ENCODE results near the gene CYSTM1. TPM values are rescaled to one million over a fixed set of nuclear protein-coding genes. Genes with fewer than 3 reads are reported as not detected.
A peak's percentile ranks its signal among the peaks of the same experiment; 100 is the strongest.

Gene CYSTM1
- total and polyA plus RNA-seq, 2 donors (not counting 3 experiments of a cell fraction or from before 2014, with no cell fraction given) = 28.9 to 41.5 TPM

- no peaks in the 10 kb centered on the region for H4K20me1 ChIP-seq (replicated peaks; ENCODE audit: control insufficient read depth, extremely low read depth, insufficient read depth, low read length)
- TF ChIP-seq POLR2AphosphoS5 (IDR thresholded peaks at IDR 0.05; ENCODE audit: insufficient read depth, low read depth, low read length) (peak; percentile 87), FOS (IDR thresholded peaks at IDR 0.05; ENCODE audit: borderline replicate concordance, insufficient read depth, low read length) (peak; percentile 95), EZH2 (IDR thresholded peaks at IDR 0.05; ENCODE audit: borderline replicate concordance, low read depth, low read length, severe bottlenecking) (no peak), MAX (IDR thresholded peaks at IDR 0.05; ENCODE audit: insufficient read depth, insufficient read length) (no peak), GATA2 (IDR thresholded peaks at IDR 0.05; ENCODE audit: insufficient read depth, insufficient read length, low read depth, low read length) (peak; percentile 90), MYC (IDR thresholded peaks at IDR 0.05; ENCODE audit: low read depth, low read length) (no peak), POLR2A (IDR thresholded peaks at IDR 0.05; ENCODE audit: low read depth, low read length) (peak; percentile 53), CTCF (IDR thresholded peaks at IDR 0.05; ENCODE audit: extremely low read depth in 1 of 2, insufficient read depth in 1 of 2, low read depth in 1 of 2, low read length in 2 of 2) (no peak), JUN (IDR thresholded peaks at IDR 0.05; ENCODE audit: borderline replicate concordance, insufficient read depth, insufficient read length, low read depth) (peak; percentile 88)
- H3K4me1 ChIP-seq (ENCODE audit: control insufficient read depth, extremely low read depth, insufficient read depth, low read length) = peaks cover 30% of the 10 kb centered on the region
- POLR2A ChIA-PET = interaction anchor here (1.0 to 2.4 kb wide), 4 partner anchors 9 to 85 kb away, joined by 3 to 18 read pairs (median 6); partner anchors contain the start of gene HBEGF
- intact Hi-C loops (cut with micrococcal nuclease) = loop anchor here (1.0 kb wide), 6 partner anchors 10 to 81 kb away; no protein-coding TSS in a partner anchor
- peaks cover 0 to 8% of the 10 kb centered on the region in 2 experiments for H3K36me3 ChIP-seq (ENCODE audit: control insufficient read depth in 2 of 2, extremely low read depth in 1 of 2, insufficient read depth in 2 of 2, low read length in 2 of 2)
- peaks cover 54% of the 10 kb centered on the region for H3K79me2 ChIP-seq (ENCODE audit: control insufficient read depth, insufficient read depth, low read length)
- H3K9me1 ChIP-seq (replicated peaks; ENCODE audit: control insufficient read depth, extremely low read depth, insufficient read depth, low read length) = no peaks in the 10 kb centered on the region
- H3K9me3 ChIP-seq (replicated peaks; ENCODE audit: control insufficient read depth, insufficient read depth, low read length) = no peaks in the 10 kb centered on the region
- dilution Hi-C loops (cut with MboI; ENCODE audit: extremely low pct_ligation_motif_present, low sequenced_read_pairs) = no loop called here
- H3K27ac ChIP-seq (ENCODE audit: insufficient read depth, low read depth, low read length) = peak overlapping the region; percentile 84
- CTCF ChIA-PET = interaction anchor here (0.7 to 6.1 kb wide), 25 partner anchors 10 to 474 kb away, joined by 3 to 64 read pairs (median 6); partner anchors contain the start of gene HBEGF
- H3K27me3 ChIP-seq (ENCODE audit: control insufficient read depth in 2 of 2, insufficient read depth in 2 of 2, low read length in 2 of 2) = no peaks in the 10 kb centered on the region
- H3K9ac ChIP-seq (replicated peaks; ENCODE audit: extremely low read depth, insufficient read depth, low read length) = peak overlapping the region; percentile 63
- peak; percentile 97 for DNase-seq (ENCODE audit: low read depth, low spot score)
- H2AFZ ChIP-seq (ENCODE audit: low read depth, low read length) = no peak overlapping the region
- FAIRE-seq = peak; percentile 93
- H3K4me3 ChIP-seq (replicated peaks in 1 of 3; ENCODE audit: insufficient read depth in 1 of 3, low read depth in 1 of 3, low read length in 3 of 3) = peak overlapping the region in 1 of 3 experiments; percentile 23
- TSS peak; percentile 77 for BruUV-seq (replicated peaks)
- peak overlapping the region; percentile 80 for H3K4me2 ChIP-seq (ENCODE audit: insufficient read depth, low read length)
Observed at GRCh38 chr5:140261403-140262171, 86.6 kb downstream of the CYSTM1 start.
